Right cardiac atrium (tissue), 5 donors: ENCODE results near the gene ROBO1. TPM values are rescaled to one million over a fixed set of nuclear protein-coding genes. Genes with fewer than 3 reads are reported as not detected.

Experiments used
- ATAC-seq, 2 donors: fragments of 200-7000 bp; cut with Tn5 transposase; one replicate each; pipeline versions ENCODE4 v1.8.0 to v1.9.1; 2020; ENCODE audit warnings: moderate library complexity in 2 of 2, mild to moderate bottlenecking in 1 of 2
- DNase-seq, 3 donors: peaks; one replicate each; pipeline ENCODE4 v3.0.0-alpha.2; 2020
- H3K27ac ChIP-seq: one replicate; pipeline ENCODE4 v1.5.1; 2013; ENCODE audit warnings: mild to moderate bottlenecking, low read length, control low read depth, moderate library complexity
- H3K27me3 ChIP-seq: one replicate; pipeline ENCODE4 v1.6.1; 2013; ENCODE audit not compliant: control insufficient read depth, insufficient read depth
- H3K4me1 ChIP-seq: one replicate; pipeline ENCODE4 v1.6.1; 2013; ENCODE audit warnings: low read length; ENCODE audit not compliant: control insufficient read depth, insufficient read depth
- H3K4me3 ChIP-seq: one replicate; pipeline ENCODE4 v1.5.1; 2013; ENCODE audit warnings: low read length, control low read depth
- H3K9me3 ChIP-seq: one replicate; pipeline ENCODE4 v1.6.1; 2013; ENCODE audit warnings: low read length; ENCODE audit not compliant: control insufficient read depth
- WGBS: extraction: QIAGEN DNeasy Blood & Tissue Kit; methylation state at CpG from one replicate; pipeline ENCODE4 v1.1.7; 2013; 5-methylcytosine and 5-hydroxymethylcytosine counted together
- intact Hi-C, 4 donors: fragments of 100-400 bp; cut with DNase I; formaldehyde crosslinking; loops; one replicate each; pipeline versions ENCODE4 v1.11.0 to v1.14.0; 2022 to 2023
- polyA plus RNA-seq: library from polyadenylated mRNA; stranded (reverse); fragments of 200-250 nt; gene quantifications from one replicate; pipeline ENCODE4 v1.2.3, GENCODE V29; 2013
- total RNA-seq, 4 donors: library from RNA; stranded (reverse); fragmentation: NEBNext Ultra II Directional; extraction: Animal tissue kit (Norgen Biotek cat#: 25700); gene quantifications; one replicate each; pipeline ENCODE4 v1.2.1, GENCODE V29; 2021
- donor health status: healthy with polysubstance abuse.
- donor health status: DM: no; HTN: yes; CAD: no.
- donor health status: DM: no; HTN: no; CAD: no.
- donor health status: DM: no; HTN: yes; CAD: no; lungs with severe emphysema.
- donor health status: DM: yes; HTN: yes; CAD: no.

Gene ROBO1
- total and polyA plus RNA-seq, 5 donors: 5.5 to 16.2 (median 13.5) TPM

- H3K27me3 ChIP-seq: no peaks in the 10 kb centered on the region
- DNase-seq (no peak), ATAC-seq (no peak)
- 58% methylated on average over 1 of the region's 1 CpG for WGBS
- intact Hi-C loops: no loop called here
- H3K27ac ChIP-seq: no peak overlapping the region
- H3K4me3 ChIP-seq: no peak overlapping the region
- no peaks in the 10 kb centered on the region for H3K9me3 ChIP-seq
- no peaks in the 10 kb centered on the region for H3K4me1 ChIP-seq
Measured at GRCh38 chr3:79161941-79162340, 605.9 kb downstream of the ROBO1 start.

GRCh38 chr3:79160421-79160820 lies 607.4 kb downstream of the ROBO1 start:
- Histone ChIP-seq H3K27me3 (no peaks in the 10 kb centered on the region), H3K4me1 (no peaks in the 10 kb centered on the region), H3K4me3 (no peak overlapping the region), H3K9me3 (no peaks in the 10 kb centered on the region), H3K27ac (no peak overlapping the region)
- intact Hi-C loops: no loop called here
- 93% methylated on average over 1 of the region's 1 CpG for WGBS
- ATAC-seq (no peak), DNase-seq (no peak)

GRCh38 chr3:79159736-79160135 lies 608.1 kb downstream of the ROBO1 start:
- ATAC-seq (no peak), DNase-seq (no peak)
- H3K4me3 ChIP-seq: no peak overlapping the region
- intact Hi-C loops: no loop called here
- H3K27me3 ChIP-seq: no peaks in the 10 kb centered on the region
- no peaks in the 10 kb centered on the region for H3K9me3 ChIP-seq
- H3K4me1 ChIP-seq: no peaks in the 10 kb centered on the region
- no peak overlapping the region for H3K27ac ChIP-seq
- 89% methylated on average over 2 of the region's 2 CpGs for WGBS

GRCh38 chr3:79157191-79157590 lies 610.6 kb downstream of the ROBO1 start:
- Histone ChIP-seq H3K27me3 (no peaks in the 10 kb centered on the region), H3K9me3 (no peaks in the 10 kb centered on the region), H3K4me3 (no peak overlapping the region), H3K27ac (no peak overlapping the region), H3K4me1 (no peaks in the 10 kb centered on the region)
- ATAC-seq (no peak), DNase-seq (no peak)
- intact Hi-C loops: no loop called here

GRCh38 chr3:79154865-79155264 lies 612.9 kb downstream of the ROBO1 start:
- Histone ChIP-seq H3K27me3 (no peaks in the 10 kb centered on the region), H3K4me1 (no peaks in the 10 kb centered on the region), H3K27ac (no peak overlapping the region), H3K9me3 (no peaks in the 10 kb centered on the region), H3K4me3 (no peak overlapping the region)
- ATAC-seq (no peak), DNase-seq (no peak)
- intact Hi-C loops: no loop called here
- 25% methylated on average over 2 of the region's 2 CpGs for WGBS

- Histone ChIP-seq H3K27me3 (no peaks in the 10 kb centered on the region), H3K27ac (no peak overlapping the region), H3K4me3 (no peak overlapping the region), H3K9me3 (no peaks in the 10 kb centered on the region), H3K4me1 (no peaks in the 10 kb centered on the region)
- 89% methylated on average over 2 of the region's 2 CpGs for WGBS
- DNase-seq (no peak), ATAC-seq (no peak)
- intact Hi-C loops: no loop called here
Measured at GRCh38 chr3:79148786-79149185, 619.0 kb downstream of the ROBO1 start.

- no peak for ATAC-seq
- Histone ChIP-seq H3K4me1 (no peaks in the 10 kb centered on the region), H3K27me3 (no peaks in the 10 kb centered on the region), H3K4me3 (no peak overlapping the region), H3K9me3 (no peaks in the 10 kb centered on the region), H3K27ac (no peak overlapping the region)
- WGBS: 69% methylated on average over 3 of the region's 3 CpGs
- no peak for DNase-seq
- intact Hi-C loops: no loop called here
Measured at GRCh38 chr3:79146024-79146423, 621.8 kb downstream of the ROBO1 start.

- intact Hi-C loops: no loop called here
- H3K27ac ChIP-seq: no peak overlapping the region
- 58% methylated on average over 3 of the region's 3 CpGs for WGBS
- no peaks in the 10 kb centered on the region for H3K9me3 ChIP-seq
- no peaks in the 10 kb centered on the region for H3K27me3 ChIP-seq
- ATAC-seq: no peak
- H3K4me3 ChIP-seq: no peak overlapping the region
- H3K4me1 ChIP-seq: no peaks in the 10 kb centered on the region
- no peak for DNase-seq
Measured at GRCh38 chr3:79140708-79141107, 627.1 kb downstream of the ROBO1 start.

GRCh38 chr3:79139395-79140068 lies 628.3 kb downstream of the ROBO1 start:
- no peak for ATAC-seq
- intact Hi-C loops: no loop called here
- H3K9me3 ChIP-seq: no peaks in the 10 kb centered on the region
- 62% methylated on average over 7 of the region's 7 CpGs for WGBS
- no peaks in the 10 kb centered on the region for H3K4me1 ChIP-seq
- H3K27ac ChIP-seq: no peak overlapping the region
- DNase-seq: no peak
- H3K27me3 ChIP-seq: no peaks in the 10 kb centered on the region
- H3K4me3 ChIP-seq: no peak overlapping the region

- H3K27me3 ChIP-seq: no peaks in the 10 kb centered on the region
- ATAC-seq: no peak
Measured at GRCh38 chr3:79125313-79125984, 642.3 kb downstream of the ROBO1 start.

GRCh38 chr3:79115458-79115857 lies 652.3 kb downstream of the ROBO1 start:
- DNase-seq (no peak), ATAC-seq (no peak)
- no peak overlapping the region for H3K4me3 ChIP-seq
- WGBS: 89% methylated on average over 4 of the region's 4 CpGs
- H3K4me1 ChIP-seq: no peaks in the 10 kb centered on the region
- no peaks in the 10 kb centered on the region for H3K9me3 ChIP-seq
- no peak overlapping the region for H3K27ac ChIP-seq
- H3K27me3 ChIP-seq: no peaks in the 10 kb centered on the region
- intact Hi-C loops: no loop called here

More at GRCh38 chr3:79125313-79125984, 642.3 kb downstream of the ROBO1 start:
- 63% methylated on average over 16 of the region's 16 CpGs for WGBS
- Histone ChIP-seq H3K27ac (no peak overlapping the region), H3K9me3 (no peaks in the 10 kb centered on the region), H3K4me1 (no peaks in the 10 kb centered on the region), H3K4me3 (no peak overlapping the region)
- intact Hi-C loops: no loop called here
- DNase-seq: no peak
